Measurements from ENCODE around the gene LTB.

Gene LTB

DNA sequence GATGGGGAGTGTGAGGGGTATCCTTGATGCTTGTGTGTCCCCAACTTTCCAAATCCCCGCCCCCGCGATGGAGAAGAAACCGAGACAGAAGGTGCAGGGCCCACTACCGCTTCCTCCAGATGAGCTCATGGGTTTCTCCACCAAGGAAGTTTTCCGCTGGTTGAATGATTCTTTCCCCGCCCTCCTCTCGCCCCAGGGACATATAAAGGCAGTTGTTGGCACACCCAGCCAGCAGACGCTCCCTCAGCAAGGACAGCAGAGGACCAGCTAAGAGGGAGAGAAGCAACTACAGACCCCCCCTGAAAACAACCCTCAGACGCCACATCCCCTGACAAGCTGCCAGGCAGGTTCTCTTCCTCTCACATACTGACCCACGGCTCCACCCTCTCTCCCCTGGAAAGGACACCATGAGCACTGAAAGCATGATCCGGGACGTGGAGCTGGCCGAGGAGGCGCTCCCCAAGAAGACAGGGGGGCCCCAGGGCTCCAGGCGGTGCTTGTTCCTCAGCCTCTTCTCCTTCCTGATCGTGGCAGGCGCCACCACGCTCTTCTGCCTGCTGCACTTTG is 6.8 kb downstream of the LTB start, which contains the start of gene TNF:
TNF (plus strand) TSS at position 231 of the 567 bp plus-strand sequence; CDS start at position 408, 177 bp downstream.
- ATAC-seq = no peak
- TF ChIP-seq ZC3H10 (CRISPR knock-in tag; IDR thresholded peaks at IDR 0.05) (no peak), ZNF70 (CRISPR knock-in tag; IDR thresholded peaks at IDR 0.05) (no peak), ISL1 (CRISPR knock-in tag; IDR thresholded peaks at IDR 0.05) (no peak), ARNTL (CRISPR knock-in tag; IDR thresholded peaks at IDR 0.05; ENCODE audit: borderline replicate concordance, low read depth) (no peak), RARB (CRISPR knock-in tag; IDR thresholded peaks at IDR 0.05) (no peak), POU6F1 (CRISPR knock-in tag; IDR thresholded peaks at IDR 0.05; ENCODE audit: borderline replicate concordance, low read depth) (no peak), ESRRG (CRISPR knock-in tag; IDR thresholded peaks at IDR 0.05) (no peak), TCF4 (CRISPR knock-in tag; IDR thresholded peaks at IDR 0.05; ENCODE audit: borderline replicate concordance) (no peak), GLIS3 (CRISPR knock-in tag; IDR thresholded peaks at IDR 0.05) (no peak), OSR1 (CRISPR knock-in tag; IDR thresholded peaks at IDR 0.05) (no peak), SNAI2 (CRISPR knock-in tag; IDR thresholded peaks at IDR 0.05) (no peak), TOX (CRISPR knock-in tag; IDR thresholded peaks at IDR 0.05; ENCODE audit: borderline replicate concordance) (no peak), ZFP30 (CRISPR knock-in tag; IDR thresholded peaks at IDR 0.05) (no peak), PATZ1 (CRISPR knock-in tag; IDR thresholded peaks at IDR 0.05; ENCODE audit: borderline replicate concordance) (no peak), CSRNP3 (CRISPR knock-in tag; IDR thresholded peaks at IDR 0.05) (no peak), CSDC2 (CRISPR knock-in tag; IDR thresholded peaks at IDR 0.05) (no peak)
- TF ChIP-seq, protein P1, sequence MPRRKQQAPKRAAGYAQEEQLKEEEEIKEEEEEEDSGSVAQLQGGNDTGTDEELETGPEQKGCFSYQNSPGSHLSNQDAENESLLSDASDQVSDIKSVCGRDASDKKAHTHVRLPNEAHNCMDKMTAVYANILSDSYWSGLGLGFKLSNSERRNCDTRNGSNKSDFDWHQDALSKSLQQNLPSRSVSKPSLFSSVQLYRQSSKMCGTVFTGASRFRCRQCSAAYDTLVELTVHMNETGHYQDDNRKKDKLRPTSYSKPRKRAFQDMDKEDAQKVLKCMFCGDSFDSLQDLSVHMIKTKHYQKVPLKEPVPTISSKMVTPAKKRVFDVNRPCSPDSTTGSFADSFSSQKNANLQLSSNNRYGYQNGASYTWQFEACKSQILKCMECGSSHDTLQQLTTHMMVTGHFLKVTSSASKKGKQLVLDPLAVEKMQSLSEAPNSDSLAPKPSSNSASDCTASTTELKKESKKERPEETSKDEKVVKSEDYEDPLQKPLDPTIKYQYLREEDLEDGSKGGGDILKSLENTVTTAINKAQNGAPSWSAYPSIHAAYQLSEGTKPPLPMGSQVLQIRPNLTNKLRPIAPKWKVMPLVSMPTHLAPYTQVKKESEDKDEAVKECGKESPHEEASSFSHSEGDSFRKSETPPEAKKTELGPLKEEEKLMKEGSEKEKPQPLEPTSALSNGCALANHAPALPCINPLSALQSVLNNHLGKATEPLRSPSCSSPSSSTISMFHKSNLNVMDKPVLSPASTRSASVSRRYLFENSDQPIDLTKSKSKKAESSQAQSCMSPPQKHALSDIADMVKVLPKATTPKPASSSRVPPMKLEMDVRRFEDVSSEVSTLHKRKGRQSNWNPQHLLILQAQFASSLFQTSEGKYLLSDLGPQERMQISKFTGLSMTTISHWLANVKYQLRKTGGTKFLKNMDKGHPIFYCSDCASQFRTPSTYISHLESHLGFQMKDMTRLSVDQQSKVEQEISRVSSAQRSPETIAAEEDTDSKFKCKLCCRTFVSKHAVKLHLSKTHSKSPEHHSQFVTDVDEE (CRISPR knock-in tag; IDR thresholded peaks at IDR 0.05) = no peak

GRCh38 chr6:31574106-31575061 is 7.8 kb downstream of the LTB start:
- no peak for ATAC-seq
- no peak for TF ChIP-seq TCF4 (CRISPR knock-in tag; IDR thresholded peaks at IDR 0.05; ENCODE audit: borderline replicate concordance)
- TF ChIP-seq POU6F1 (CRISPR knock-in tag; IDR thresholded peaks at IDR 0.05; ENCODE audit: borderline replicate concordance, low read depth) = no peak
- TF ChIP-seq ZNF8 (CRISPR knock-in tag; IDR thresholded peaks at IDR 0.05) = no peak
- TF ChIP-seq RARB (CRISPR knock-in tag; IDR thresholded peaks at IDR 0.05) = no peak
- TF ChIP-seq ZNF70 (CRISPR knock-in tag; IDR thresholded peaks at IDR 0.05) = no peak
- TF ChIP-seq ZFP3 (CRISPR knock-in tag; IDR thresholded peaks at IDR 0.05) = no peak
- no peak for TF ChIP-seq ZNF565 (CRISPR knock-in tag; conservative IDR thresholded peaks at IDR 0.05; ENCODE audit: low read depth)
- TF ChIP-seq BACH2 (CRISPR knock-in tag; IDR thresholded peaks at IDR 0.05; ENCODE audit: borderline replicate concordance) = no peak
- no peak for TF ChIP-seq CSRNP3 (CRISPR knock-in tag; IDR thresholded peaks at IDR 0.05)
- TF ChIP-seq, protein P1 (CRISPR knock-in tag; IDR thresholded peaks at IDR 0.05) = no peak
- no peak for TF ChIP-seq SNAI2 (CRISPR knock-in tag; IDR thresholded peaks at IDR 0.05)
- no peak for TF ChIP-seq PPARA (CRISPR knock-in tag; IDR thresholded peaks at IDR 0.05; ENCODE audit: borderline replicate concordance)
- no peak for TF ChIP-seq TOX (CRISPR knock-in tag; IDR thresholded peaks at IDR 0.05; ENCODE audit: borderline replicate concordance)
- TF ChIP-seq ZC3H10 (CRISPR knock-in tag; IDR thresholded peaks at IDR 0.05) = no peak
- TF ChIP-seq GLIS3 (CRISPR knock-in tag; IDR thresholded peaks at IDR 0.05) = no peak
- TF ChIP-seq OSR1 (CRISPR knock-in tag; IDR thresholded peaks at IDR 0.05) = no peak
- no peak for TF ChIP-seq ZFP30 (CRISPR knock-in tag; IDR thresholded peaks at IDR 0.05)
